PFSK-1 (cell line): ENCODE results near the gene RAC2.

ENCODE experiments used
- FOXP2 ChIP-seq: optimal IDR thresholded peaks from 2 replicates; pipeline ENCODE3; 2011; ENCODE audit warnings: borderline replicate concordance, control low read depth, inconsistent platforms; ENCODE audit not compliant: insufficient read depth; ENCODE audit errors: extremely low read length, extremely low read depth
- POLR2AphosphoS5 ChIP-seq: IDR thresholded peaks from 2 replicates; pipeline ENCODE4 v1.6.1; 2012; ENCODE audit warnings: low read depth, mild to moderate bottlenecking, control low read depth, low read length, moderate library complexity
- SIN3A ChIP-seq: IDR thresholded peaks from 2 replicates; pipeline ENCODE4 v1.6.1; 2012; ENCODE audit warnings: mild to moderate bottlenecking, low read length, moderate library complexity, borderline replicate concordance; ENCODE audit not compliant: insufficient read depth
- TAF1 ChIP-seq: IDR thresholded peaks from 2 replicates; pipeline ENCODE4 v1.6.1; 2012; ENCODE audit warnings: low read length, control low read depth, borderline replicate concordance; ENCODE audit not compliant: insufficient read depth
- TF ChIP-seq, protein P1 (sequence below), 2 experiments: IDR thresholded peaks; 2 replicates each; pipeline versions ENCODE4 v1.6.1 to v1.8.0; 2011 to 2012; ENCODE audit warnings: low read depth in 2 of 2, low read length in 2 of 2, control low read depth in 1 of 2, inconsistent platforms in 1 of 2, mild to moderate bottlenecking in 1 of 2, moderate library complexity in 1 of 2; ENCODE audit not compliant: insufficient read depth in 1 of 2

DNA sequence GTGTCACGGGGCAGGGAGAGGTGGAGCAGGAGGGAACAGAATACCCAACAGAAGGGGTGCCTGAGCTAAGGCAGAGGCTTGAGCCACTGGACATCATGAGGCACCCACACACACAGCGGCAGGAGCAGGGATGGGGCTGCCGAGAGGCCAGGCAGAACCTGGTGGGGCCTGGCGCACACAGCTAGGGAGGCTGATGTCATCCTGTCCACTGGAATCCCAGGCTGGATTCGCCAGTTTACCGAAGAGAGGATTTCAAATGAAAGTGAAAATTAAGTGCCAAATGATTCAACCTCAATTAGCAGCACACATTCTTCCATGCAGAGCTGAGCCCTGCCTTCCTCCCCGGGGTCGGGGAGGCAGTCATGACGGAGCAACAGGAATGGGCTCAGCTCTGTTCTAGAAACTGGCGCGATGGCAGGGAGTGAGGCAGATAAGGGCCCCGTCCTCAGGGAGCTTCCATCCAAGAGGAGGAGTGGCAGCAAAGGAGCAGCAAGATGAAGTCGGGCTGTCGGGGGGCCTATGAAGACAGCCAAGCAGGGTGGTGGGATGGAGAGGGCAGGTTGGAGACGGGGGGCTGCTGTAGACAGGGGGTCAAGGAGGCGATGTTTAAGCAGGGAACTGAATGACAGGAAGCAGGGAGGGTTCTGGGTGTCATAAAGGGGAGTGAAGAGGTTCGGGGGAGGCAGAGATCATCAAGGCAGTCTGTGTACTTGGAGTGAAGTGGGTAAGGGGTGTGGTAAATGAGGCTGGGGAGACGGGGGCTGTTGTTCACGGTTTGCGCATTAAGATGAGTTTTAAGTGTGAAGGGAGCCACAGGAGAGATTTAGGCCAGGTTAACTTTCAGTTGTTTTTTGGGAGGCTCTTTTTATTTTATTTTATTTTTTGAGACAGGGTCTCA is 6.4 kb downstream of the RAC2 start:
- TF ChIP-seq POLR2AphosphoS5 (no peak), TAF1 (no peak), SIN3A (no peak), FOXP2 (no peak)
- TF ChIP-seq, protein P1, sequence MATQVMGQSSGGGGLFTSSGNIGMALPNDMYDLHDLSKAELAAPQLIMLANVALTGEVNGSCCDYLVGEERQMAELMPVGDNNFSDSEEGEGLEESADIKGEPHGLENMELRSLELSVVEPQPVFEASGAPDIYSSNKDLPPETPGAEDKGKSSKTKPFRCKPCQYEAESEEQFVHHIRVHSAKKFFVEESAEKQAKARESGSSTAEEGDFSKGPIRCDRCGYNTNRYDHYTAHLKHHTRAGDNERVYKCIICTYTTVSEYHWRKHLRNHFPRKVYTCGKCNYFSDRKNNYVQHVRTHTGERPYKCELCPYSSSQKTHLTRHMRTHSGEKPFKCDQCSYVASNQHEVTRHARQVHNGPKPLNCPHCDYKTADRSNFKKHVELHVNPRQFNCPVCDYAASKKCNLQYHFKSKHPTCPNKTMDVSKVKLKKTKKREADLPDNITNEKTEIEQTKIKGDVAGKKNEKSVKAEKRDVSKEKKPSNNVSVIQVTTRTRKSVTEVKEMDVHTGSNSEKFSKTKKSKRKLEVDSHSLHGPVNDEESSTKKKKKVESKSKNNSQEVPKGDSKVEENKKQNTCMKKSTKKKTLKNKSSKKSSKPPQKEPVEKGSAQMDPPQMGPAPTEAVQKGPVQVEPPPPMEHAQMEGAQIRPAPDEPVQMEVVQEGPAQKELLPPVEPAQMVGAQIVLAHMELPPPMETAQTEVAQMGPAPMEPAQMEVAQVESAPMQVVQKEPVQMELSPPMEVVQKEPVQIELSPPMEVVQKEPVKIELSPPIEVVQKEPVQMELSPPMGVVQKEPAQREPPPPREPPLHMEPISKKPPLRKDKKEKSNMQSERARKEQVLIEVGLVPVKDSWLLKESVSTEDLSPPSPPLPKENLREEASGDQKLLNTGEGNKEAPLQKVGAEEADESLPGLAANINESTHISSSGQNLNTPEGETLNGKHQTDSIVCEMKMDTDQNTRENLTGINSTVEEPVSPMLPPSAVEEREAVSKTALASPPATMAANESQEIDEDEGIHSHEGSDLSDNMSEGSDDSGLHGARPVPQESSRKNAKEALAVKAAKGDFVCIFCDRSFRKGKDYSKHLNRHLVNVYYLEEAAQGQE (IDR thresholded peaks at IDR 0.05; ENCODE audit: insufficient read depth in 1 of 2, low read depth in 2 of 2, low read length in 2 of 2), result no peak
